Colonic mucosa (tissue), 4 donors: ENCODE measurements around the gene TCF7L1. TPM values are rescaled to one million over a fixed set of nuclear protein-coding genes. Genes with fewer than 3 reads are reported as not detected.
"Not testable (repeated sequence)": the region's sequence is repeated elsewhere in the genome, so short reads cannot be mapped to it uniquely, and the experiment has no call there.

Experiments used
- DNase-seq: peaks from one replicate; pipeline ENCODE4 v3.0.0-alpha.2; 2020
- H3K27ac ChIP-seq: fragments of 200-600 bp; one replicate; pipeline ENCODE4 v1.8.0; 2021
- H3K27me3 ChIP-seq: fragments of 200-600 bp; one replicate; pipeline ENCODE4 v1.8.0; 2021
- H3K36me3 ChIP-seq: fragments of 200-600 bp; one replicate; pipeline ENCODE4 v1.8.0; 2021
- H3K4me1 ChIP-seq: fragments of 200-600 bp; one replicate; pipeline ENCODE4 v1.8.0; 2021; ENCODE audit warnings: mild to moderate bottlenecking
- H3K4me3 ChIP-seq: fragments of 200-600 bp; one replicate; pipeline ENCODE4 v1.8.0; 2021
- H3K9ac ChIP-seq, 2 donors: one replicate each; pipeline ENCODE4 v1.7.0; 2013; ENCODE audit warnings: control low read depth in 2 of 2, low read depth in 2 of 2, low read length in 2 of 2
- H3K9me3 ChIP-seq: fragments of 200-600 bp; one replicate; pipeline ENCODE4 v1.8.0; 2021
- intact Hi-C: fragments of 100-400 bp; cut with DNase I; formaldehyde crosslinking; loops from one replicate; pipeline ENCODE4 v1.14.1; 2022
- total RNA-seq, 2 donors: library from RNA; stranded (reverse); fragmentation: NEBNext Ultra II Directional in 1 of 2; extraction: Animal tissue kit (Norgen Biotek cat#: 25700) in 1 of 2; gene quantifications; one replicate each; pipeline ENCODE4 v1.2.1, GENCODE V29; 2021
- TF ChIP-seq, protein P1 (sequence below): fragments of 200-600 bp; IDR thresholded peaks from one replicate; pipeline ENCODE4 v1.8.0; 2022; ENCODE audit warnings: antibody characterized with exemption, mild to moderate bottlenecking
- donor health status: healthy.
- donor health status: DM: no; HTN: no; CAD: no.
- donor health status: DM: no; HTN: no; CAD: no.

The TCF7L1 gene
- total RNA-seq, 2 donors from 2014 or later: 0.99 to 3.2 TPM

DNA sequence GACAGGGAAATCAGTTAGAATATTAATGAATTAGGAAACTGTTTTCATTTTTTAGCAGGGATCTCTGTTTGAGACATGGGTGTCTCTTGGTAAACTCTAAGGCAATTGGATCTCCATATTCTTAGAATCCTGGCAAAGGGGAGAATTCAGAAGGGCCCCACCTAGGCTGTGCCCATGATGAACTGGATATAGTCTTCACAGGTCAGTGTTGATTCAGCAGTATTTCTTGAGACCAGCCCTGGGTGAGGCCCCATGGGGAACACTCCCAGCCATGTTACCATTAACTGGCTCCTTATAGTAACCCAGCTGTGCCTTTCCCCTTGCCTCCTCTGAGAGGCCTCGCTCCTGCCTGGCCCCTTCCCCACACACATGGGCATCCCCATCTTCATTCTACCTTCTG, 76.7 kb downstream of the TCF7L1 start:
- Histone ChIP-seq H3K9me3 (no peaks in the 10 kb centered on the region), H3K9ac (no peak overlapping the region), H3K4me3 (no peak overlapping the region), H3K4me1 (no peaks in the 10 kb centered on the region), H3K27ac (no peak overlapping the region), H3K27me3 (no peaks in the 10 kb centered on the region), H3K36me3 (no peaks in the 10 kb centered on the region)
- no peak for DNase-seq
- TF ChIP-seq, protein P1, sequence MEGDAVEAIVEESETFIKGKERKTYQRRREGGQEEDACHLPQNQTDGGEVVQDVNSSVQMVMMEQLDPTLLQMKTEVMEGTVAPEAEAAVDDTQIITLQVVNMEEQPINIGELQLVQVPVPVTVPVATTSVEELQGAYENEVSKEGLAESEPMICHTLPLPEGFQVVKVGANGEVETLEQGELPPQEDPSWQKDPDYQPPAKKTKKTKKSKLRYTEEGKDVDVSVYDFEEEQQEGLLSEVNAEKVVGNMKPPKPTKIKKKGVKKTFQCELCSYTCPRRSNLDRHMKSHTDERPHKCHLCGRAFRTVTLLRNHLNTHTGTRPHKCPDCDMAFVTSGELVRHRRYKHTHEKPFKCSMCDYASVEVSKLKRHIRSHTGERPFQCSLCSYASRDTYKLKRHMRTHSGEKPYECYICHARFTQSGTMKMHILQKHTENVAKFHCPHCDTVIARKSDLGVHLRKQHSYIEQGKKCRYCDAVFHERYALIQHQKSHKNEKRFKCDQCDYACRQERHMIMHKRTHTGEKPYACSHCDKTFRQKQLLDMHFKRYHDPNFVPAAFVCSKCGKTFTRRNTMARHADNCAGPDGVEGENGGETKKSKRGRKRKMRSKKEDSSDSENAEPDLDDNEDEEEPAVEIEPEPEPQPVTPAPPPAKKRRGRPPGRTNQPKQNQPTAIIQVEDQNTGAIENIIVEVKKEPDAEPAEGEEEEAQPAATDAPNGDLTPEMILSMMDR: no peak
- intact Hi-C loops: no loop called here

DNA sequence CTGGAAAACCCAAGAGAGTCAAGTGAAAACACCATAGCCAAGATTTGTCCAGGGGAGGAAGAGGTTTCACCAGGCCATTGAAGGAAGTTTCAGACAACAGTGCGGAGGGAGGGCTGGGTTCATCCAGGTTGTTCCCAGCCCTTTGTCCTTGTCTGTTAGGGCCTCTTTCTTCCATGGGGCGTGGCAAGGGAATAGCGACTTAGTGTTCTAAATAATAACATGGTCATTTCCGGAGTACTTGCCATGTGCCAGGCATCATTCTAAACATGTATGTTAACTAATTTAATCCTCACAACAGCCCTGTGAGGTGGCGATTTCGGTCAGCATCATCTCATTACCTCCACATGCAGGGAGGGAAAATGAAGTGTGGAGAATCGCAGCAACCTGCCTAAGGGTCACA, 77.3 kb downstream of the TCF7L1 start:
- intact Hi-C loops: no loop called here
- TF ChIP-seq, protein P1: no peak
- Histone ChIP-seq H3K36me3 (no peaks in the 10 kb centered on the region), H3K27me3 (no peaks in the 10 kb centered on the region), H3K9ac (no peak overlapping the region), H3K4me1 (no peaks in the 10 kb centered on the region), H3K4me3 (no peak overlapping the region), H3K27ac (no peak overlapping the region), H3K9me3 (no peaks in the 10 kb centered on the region)
- no peak for DNase-seq

DNA sequence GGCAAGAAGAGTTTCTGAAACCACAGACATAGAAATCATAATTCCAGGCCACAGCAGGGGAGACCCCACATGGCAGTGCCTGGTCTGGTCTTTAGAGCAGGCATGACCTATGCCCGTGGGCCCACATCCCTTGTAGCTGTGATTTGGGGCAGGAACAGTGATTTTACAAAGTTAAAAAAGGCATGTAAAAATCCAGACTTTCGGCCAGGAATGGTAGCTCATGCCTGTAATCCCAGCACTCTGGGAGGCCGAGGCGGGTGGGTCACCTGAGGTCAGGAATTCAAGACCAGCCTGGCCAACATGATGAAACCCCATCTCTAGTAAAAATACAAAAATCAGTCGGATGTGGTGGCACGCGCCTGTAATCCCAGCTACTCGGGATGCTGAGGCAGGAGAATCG, 78.4 kb downstream of the TCF7L1 start:
- H3K9me3 ChIP-seq, intact Hi-C loops, H3K27me3 ChIP-seq, H3K4me1 ChIP-seq, H3K27ac ChIP-seq, DNase-seq, H3K9ac ChIP-seq, H3K36me3 ChIP-seq, H3K4me3 ChIP-seq: not testable (repeated sequence)

DNA sequence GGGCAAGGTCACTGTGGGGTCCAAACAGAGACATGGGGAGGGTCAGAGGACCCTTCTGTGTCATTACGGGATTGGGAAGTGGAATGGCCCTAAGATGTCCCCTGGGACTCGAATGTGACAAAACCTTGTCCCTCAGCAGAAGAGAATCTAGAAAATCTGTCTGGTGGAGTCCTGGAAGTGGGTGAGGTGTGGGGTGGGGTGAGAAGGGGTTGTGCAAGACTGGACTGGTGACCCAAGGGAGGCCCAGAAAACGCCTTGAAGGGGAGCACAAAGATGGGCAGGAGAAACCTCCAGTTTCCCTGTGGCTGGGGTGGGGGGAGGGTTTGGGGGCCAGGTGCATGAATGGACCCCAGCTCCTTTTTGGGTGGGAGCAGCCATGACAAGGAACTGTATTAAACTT, 79.6 kb downstream of the TCF7L1 start:
- TF ChIP-seq, protein P1: no peak
- no peak for DNase-seq
- intact Hi-C loops: no loop called here

DNA sequence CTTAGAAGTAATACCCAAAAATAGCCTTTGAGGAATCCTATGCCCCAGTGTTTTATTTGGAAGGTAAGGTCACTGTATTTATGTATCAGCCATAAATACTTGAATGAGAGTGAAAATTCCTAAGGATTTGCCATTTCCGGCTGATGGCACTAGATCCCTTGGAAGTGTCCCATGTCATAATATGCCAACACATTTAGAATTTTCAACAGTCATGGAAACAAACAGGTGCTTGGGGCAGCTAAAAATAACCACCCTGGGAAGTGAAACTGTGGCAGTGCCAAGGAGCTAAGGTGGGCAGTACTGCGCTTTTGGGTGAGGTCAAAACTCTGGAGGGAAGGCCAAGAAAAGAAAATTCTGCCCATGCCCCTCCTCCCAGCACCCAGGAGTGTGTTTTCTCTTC, 80.2 kb downstream of the TCF7L1 start:
- no peak overlapping the region for H3K27ac ChIP-seq
- TF ChIP-seq, protein P1: no peak
- H3K9me3 ChIP-seq: no peaks in the 10 kb centered on the region
- H3K27me3 ChIP-seq: no peaks in the 10 kb centered on the region
- intact Hi-C loops: no loop called here
- no peaks in the 10 kb centered on the region for H3K4me1 ChIP-seq
- H3K4me3 ChIP-seq: no peak overlapping the region
- no peak for DNase-seq
- H3K36me3 ChIP-seq: no peaks in the 10 kb centered on the region
- no peak overlapping the region for H3K9ac ChIP-seq

More for the DNA sequence above, 79.6 kb downstream of the TCF7L1 start:
- Histone ChIP-seq H3K4me3 (no peak overlapping the region), H3K9me3 (no peaks in the 10 kb centered on the region), H3K4me1 (no peaks in the 10 kb centered on the region), H3K27me3 (no peaks in the 10 kb centered on the region), H3K36me3 (no peaks in the 10 kb centered on the region), H3K27ac (no peak overlapping the region), H3K9ac (no peak overlapping the region)

DNA sequence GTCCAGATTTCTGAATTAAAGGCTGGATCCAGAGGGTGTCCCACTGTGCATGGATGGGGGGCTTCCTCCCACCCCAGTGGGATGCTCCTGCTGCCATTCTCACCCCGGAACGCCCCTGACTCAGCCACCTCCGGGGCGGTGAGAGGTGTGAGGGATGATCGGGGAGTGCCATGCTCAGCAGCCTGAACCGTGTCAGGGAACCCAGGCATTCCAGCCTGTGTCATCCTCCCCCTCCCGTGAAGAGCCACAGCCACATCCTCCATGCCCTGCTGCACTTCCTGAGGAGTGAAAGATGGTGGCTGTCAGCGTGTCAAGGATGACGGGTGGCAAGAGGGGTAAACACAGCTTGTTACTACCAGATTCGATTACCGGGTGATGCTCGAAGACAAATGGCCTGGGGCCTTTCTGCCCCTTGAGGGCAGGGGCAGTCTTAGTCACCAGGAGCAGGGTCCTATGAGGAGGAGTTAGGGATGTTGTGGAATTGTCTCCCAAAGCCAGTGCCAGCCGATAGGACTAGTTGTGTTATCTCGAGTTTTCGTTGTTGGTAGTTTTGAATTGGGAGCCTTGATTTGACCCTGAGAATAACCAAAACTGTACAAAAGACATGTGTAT, 80.8 kb downstream of the TCF7L1 start:
- Histone ChIP-seq H3K27me3 (no peaks in the 10 kb centered on the region), H3K4me1 (no peaks in the 10 kb centered on the region), H3K27ac (no peak overlapping the region), H3K9me3 (no peaks in the 10 kb centered on the region), H3K4me3 (no peak overlapping the region), H3K36me3 (no peaks in the 10 kb centered on the region), H3K9ac (no peak overlapping the region)
- intact Hi-C loops: no loop called here
- TF ChIP-seq, protein P1: no peak
- no peak for DNase-seq
